Femur (tissue), 1 donor: ENCODE data around the gene ONECUT1.
A peak's percentile ranks its signal among the peaks of the same experiment; 100 is the strongest.

Source experiments
- DNase-seq: peaks from one replicate; pipeline ENCODE4 v3.0.0-alpha.2; 2017

The ONECUT1 gene

DNA sequence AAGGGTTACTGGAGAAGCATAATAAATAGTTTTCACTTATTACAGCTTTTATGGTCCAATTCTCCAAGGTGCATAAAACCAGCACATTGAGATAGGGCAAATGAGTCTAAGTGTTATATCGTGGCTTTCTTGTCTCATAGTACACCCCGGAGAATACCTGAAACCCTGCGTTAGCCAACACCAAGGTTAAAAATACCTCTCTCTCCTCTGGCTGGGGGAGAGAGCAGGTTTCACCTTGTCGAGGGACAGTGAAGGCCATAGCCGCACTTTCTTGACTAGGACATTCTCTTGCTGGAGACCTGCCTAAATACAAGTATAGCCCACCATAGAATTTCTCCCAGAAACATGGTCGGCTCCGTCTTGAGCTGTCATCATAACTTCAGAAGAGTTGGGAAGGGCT lies 59.5 kb downstream of the ONECUT1 start:
- DNase-seq: no peak

DNA sequence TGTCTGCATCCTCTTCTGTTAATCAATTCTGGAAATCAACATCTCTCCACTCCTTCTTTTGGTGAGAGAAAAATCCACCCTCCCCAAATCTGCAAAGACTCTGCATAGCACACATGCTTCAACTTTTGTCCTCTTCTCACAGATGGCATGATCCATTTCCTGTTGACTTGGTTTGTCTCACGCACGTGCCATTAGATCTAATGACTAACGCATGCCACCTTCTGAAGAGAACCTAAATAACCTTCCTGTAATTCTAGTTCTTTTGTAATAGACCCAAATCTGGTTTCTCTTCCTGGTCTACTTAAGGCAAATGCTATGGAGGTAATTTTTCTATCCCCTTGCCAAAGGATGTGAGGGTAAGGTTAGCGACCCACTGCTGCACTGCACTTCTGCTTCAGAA lies 60.0 kb downstream of the ONECUT1 start:
- no peak for DNase-seq

DNA sequence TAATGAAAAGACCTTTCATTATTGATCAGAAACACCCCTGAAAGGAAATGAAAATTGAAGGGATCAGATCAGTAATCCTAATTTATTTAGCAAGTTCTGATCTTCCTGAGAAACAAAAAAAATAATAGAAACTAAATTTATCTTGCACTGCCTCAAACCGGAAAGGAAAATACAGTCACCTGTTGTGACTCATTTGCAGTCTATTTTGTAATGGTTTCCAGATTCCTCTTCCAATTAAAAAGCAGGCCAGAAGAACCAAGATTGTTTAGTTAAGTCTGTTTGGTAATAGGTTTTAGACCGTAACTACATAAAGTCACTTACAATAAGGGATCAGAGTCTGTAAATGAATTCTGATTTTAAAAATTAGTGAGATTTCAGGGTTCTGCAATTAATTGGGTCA lies 61.2 kb downstream of the ONECUT1 start:
- DNase-seq: no peak

DNA sequence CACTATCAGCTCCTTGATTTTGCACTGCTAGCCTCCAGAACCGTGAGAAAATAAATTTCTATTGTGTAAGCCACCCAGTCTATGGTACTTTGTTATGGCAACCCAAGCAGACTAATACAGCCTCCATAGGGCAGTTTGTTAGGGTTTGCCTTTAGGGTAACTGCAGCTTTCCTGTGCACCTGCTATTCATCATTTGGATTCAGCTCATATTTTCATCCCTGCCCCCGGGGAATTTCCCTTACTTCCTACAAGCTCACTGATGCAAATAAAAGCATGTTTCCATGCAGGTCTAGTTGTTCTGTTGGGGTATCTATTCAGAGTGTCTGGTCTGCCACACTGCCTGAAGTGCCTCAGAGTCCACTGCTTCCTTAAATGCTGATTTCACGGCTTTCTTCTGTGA lies 62.3 kb downstream of the ONECUT1 start:
- DNase-seq: peak; percentile 24

DNA sequence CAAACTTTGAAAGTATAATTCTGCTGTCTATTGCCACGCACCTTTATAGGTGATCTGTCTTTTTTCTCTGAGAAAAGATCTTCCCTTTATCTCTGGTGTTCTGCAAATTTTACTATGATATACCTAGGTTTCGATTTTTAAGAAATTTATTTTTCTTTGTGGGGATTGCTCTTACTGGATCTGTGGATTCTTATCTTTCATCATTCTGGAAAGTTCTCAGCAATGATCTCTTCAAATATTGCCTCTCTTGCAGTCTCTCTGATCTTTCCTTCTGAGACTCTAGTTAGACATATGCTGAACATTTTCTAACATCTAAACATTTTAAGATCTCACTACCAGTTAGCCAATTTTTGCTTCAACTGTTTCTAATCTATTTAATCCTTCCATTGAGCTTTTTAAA lies 63.9 kb downstream of the ONECUT1 start:
- DNase-seq: no peak

DNA sequence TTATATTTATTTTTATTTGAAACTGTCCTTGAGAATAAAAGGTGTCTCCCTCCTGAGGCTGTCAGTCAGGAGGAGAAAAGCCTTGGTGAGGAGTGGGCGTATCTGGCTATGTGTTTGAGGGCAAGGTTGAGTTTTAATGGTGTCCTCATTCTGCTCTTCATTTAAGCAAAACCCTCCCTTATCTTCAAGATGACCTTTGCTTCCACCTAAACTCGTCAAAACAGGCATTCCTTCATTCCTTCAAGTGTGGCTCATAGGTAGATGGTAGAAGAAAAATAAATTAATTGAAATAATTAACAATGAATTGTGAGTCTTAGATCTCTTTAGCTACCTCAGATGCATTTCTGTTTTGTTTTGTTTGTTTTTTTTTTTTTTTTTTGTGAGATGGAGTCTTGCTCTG lies 71.6 kb downstream of the ONECUT1 start:
- DNase-seq: no peak

DNA sequence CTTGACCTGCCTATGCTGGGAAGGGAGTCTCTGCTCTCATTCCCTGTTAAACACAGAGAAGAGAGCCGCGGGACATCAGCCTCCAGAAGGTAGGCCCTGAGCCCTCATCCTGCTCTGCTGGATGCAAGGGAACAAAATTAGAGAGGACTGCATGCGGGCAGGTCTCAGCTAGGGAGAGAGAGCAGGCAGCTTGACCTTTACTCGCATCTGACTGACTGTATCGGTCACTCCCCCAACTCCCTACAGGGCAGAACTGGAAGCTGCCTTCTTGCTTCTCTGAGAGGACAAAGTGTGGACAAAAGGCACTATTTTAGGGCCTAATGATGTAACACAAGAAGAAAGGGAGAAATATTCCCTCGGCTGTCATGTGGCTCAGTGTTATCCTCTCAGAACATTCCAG lies 72.2 kb downstream of the ONECUT1 start:
- DNase-seq: no peak

DNA sequence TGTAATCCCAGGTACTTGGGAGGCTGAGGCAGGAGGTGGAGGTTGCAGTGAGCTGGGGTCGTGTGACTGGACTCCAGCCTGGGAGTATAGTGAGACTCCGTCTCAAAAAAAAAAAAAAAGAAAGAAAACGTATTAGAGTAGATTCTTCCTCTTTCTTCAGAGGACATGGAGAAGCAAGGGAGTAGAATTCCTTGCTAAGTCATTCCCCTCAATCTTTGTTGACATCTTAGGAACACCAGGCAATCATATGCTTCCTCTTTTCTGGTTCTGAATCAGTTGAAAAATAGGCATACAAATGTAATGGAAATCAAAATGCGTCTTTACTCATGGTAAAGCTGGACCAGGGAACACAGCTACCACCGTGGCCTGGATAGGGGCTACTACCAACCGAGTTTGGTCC lies 72.7 kb downstream of the ONECUT1 start:
- DNase-seq: no peak

DNA sequence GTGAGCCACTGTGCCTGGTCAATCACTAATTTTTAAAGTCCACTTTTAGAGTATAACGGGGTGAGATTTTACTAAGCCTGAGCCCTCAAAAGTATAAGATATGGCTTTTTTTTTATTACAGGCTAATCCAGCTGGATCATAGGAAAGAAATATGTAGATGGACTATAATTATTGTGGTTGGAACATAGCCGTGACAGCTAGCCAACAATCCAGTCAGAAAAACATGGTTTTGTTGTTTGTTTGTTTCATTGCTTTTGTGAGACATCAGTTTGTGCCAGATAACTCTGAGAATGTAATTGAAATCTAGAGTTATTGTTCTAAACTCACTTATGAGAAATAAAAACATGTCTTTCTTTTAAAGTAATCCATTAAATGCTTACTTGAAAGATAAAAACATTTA lies 73.6 kb downstream of the ONECUT1 start:
- DNase-seq: no peak

DNA sequence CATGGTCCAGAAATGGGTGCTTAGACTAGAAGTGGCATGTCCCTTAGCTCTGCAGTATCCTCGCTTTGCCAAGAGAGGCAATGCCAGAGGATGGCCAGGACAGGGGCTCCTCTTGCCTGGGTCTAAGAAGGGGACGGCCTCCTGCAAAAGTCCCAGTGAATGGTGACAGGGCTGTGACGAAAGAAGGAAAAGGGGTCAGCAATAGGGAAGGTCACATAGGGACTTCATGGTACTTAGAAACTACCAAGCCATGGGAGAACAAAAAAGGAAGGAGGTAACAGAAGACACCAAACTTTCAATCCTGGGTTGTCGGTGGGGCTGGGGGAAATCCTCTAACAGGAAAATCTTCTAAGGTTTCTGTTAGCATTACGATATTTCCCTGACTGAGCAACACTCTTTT lies 74.7 kb downstream of the ONECUT1 start:
- no peak for DNase-seq

DNA sequence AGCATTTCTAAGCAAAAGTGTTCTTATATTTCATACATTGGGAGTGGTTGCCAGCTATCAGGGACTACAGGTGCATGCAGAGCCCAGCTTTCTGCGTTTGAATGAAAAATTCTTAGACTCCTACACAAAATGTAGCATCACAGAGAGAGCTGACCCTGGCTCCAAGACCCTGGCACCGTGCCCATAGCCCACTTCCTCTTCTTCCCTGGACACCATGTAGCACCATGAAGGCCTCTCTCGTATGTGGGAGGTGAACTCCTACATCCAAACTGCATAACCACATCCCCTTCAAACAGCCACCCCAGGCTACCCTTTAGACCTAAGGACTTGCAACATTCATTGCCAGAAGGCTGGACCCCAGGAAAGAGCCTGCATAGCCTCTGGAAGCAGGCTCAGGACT lies 75.2 kb downstream of the ONECUT1 start:
- DNase-seq: no peak

DNA sequence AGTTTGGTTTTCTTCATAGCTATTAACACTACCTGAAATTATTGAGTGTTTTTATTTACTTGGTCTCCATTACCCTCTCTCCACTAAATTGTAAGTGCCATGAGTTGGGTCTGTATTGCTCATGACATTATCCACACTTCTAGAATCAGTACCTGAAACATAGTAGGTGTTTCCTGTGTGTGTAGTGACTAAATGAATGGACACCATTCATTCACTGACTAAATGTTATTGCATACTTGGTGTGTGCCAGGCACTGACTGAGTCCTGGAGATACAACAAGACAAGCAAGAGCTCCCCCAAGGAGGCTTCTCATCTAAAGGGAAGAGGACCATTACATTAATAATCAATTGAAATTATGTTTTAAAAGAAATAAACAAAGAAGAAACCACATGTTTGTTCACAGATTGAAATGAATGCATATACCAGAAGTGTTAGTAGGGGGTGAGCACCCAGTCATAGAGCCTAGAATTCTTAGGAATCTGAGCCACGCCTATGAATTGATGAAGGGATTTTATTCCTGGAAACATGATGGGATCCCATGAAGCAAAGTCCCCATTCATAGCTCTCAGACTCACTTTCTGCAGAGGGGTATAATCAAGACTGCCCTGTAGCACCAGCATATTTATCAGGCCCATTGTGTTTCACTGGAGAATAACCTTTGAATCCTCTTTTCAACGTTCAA lies 79.3 kb downstream of the ONECUT1 start:
- no peak for DNase-seq

DNA sequence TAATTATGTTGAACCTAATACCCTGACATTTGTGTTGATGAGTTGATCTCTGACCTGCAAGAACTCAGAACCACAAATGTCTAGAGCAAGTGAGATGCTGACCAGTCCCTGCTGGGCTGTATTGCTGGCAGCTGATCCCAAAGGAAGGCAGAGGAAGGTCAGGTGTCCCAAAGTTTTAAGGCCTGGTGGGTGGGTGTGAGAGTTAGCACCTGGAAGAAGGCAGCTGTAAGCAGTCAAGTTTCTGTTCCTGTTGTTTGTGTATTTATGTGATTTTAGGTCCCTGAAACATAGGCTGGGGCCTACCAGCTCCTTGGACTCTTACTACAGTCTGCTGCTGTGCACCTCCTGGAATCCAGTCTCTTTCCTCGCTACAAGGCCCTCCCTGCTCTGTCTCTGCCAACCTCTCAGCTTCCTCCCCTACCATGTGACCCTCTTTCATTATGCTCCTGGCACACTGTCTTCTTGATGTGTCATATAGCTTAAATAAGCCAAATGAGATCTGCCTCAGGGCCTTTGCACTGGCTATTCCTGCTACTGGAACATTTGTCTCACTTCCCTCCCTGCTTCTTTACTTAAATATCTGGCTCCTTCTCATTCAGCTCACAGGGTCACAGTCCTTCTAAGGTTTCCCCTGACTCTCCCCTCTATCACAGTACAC lies 80.0 kb downstream of the ONECUT1 start:
- no peak for DNase-seq

DNA sequence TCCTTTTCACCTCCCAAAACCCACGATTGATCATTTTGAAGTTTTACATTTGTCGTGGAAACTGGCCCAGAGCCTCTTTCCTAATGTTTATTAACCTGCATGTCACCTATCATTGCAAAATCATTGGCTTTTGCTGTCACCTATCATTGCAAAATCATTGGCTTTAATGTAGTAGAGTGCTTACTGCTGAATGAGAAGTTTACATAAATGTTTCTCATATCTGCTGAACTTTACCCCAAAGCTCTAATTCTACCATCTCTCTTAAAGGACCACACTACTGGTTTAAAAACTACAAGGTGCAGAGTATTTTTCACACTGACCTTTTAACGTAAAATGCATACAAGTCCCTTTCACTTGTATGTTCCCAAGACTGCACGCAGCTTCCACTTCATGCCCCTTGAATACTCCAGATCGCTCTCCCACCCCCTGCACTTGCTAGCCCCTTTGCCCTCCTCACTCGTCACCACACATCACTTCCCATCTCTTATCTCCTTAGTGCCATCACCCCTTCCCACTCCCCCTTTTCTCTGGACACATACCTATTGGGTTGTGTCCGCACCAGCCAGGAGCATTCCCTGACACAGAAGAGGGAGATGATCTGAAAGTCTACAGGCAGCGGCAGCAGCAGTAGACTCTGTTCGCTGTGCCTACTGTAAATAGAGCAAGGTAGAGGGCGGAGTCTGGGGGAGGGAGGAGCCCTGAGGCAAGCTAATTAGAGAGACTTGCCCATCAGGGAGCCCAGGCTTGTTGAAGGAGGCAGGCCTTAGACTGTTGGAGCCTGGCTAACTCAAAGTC lies 80.8 kb downstream of the ONECUT1 start:
- no peak for DNase-seq
